ENCODE data around the gene DAB2IP. TPM values are rescaled to one million over a fixed set of nuclear protein-coding genes. Genes with fewer than 3 reads are reported as not detected.
"Not testable (repeated sequence)": the region's sequence is repeated elsewhere in the genome, so short reads cannot be mapped to it uniquely, and the experiment has no call there.

Gene DAB2IP
- total RNA-seq, 1 donor from 2014 or later: 46.0 TPM

- ATAC-seq: no peak
Observed at GRCh38 chr9:121626012-121626411, 25.4 kb upstream of the DAB2IP start.

GRCh38 chr9:121627427-121627826, 24.0 kb upstream of the DAB2IP start:
- ATAC-seq: no peak

GRCh38 chr9:121628401-121628800, 23.0 kb upstream of the DAB2IP start:
- ATAC-seq: no peak

- no peak for ATAC-seq
Observed at GRCh38 chr9:121631115-121631514, 20.3 kb upstream of the DAB2IP start.

GRCh38 chr9:121631978-121632418, 19.4 kb upstream of the DAB2IP start:
- ATAC-seq: no peak

- ATAC-seq: no peak
Observed at GRCh38 chr9:121633119-121633714, 18.2 kb upstream of the DAB2IP start.

GRCh38 chr9:121633736-121634135, 17.7 kb upstream of the DAB2IP start:
- no peak for ATAC-seq

GRCh38 chr9:121634329-121635261, 16.8 kb upstream of the DAB2IP start:
- no peak for ATAC-seq

- no peak for ATAC-seq
Observed at GRCh38 chr9:121635300-121635876, 16.0 kb upstream of the DAB2IP start.

GRCh38 chr9:121636341-121636865, 15.0 kb upstream of the DAB2IP start:
- ATAC-seq: peak; percentile 92

GRCh38 chr9:121636978-121637712, 14.3 kb upstream of the DAB2IP start:
- ATAC-seq: no peak

GRCh38 chr9:121637713-121638220, 13.7 kb upstream of the DAB2IP start:
- no peak for ATAC-seq

GRCh38 chr9:121638399-121638798, 13.0 kb upstream of the DAB2IP start:
- no peak for ATAC-seq

GRCh38 chr9:121638901-121639592, 12.4 kb upstream of the DAB2IP start:
- no peak for ATAC-seq

GRCh38 chr9:121639619-121640018, 11.8 kb upstream of the DAB2IP start:
- no peak for ATAC-seq

GRCh38 chr9:121640076-121640475, 11.4 kb upstream of the DAB2IP start:
- ATAC-seq: peak; percentile 34

- ATAC-seq: no peak
Observed at GRCh38 chr9:121640491-121641223, 10.8 kb upstream of the DAB2IP start.

- no peak for ATAC-seq
Observed at GRCh38 chr9:121641224-121641611, 10.2 kb upstream of the DAB2IP start.

- ATAC-seq: no peak
Observed at GRCh38 chr9:121642758-121643157, 8.7 kb upstream of the DAB2IP start.

GRCh38 chr9:121643473-121643872, 8.0 kb upstream of the DAB2IP start:
- no peak for ATAC-seq

- ATAC-seq: not testable (repeated sequence)
Observed at GRCh38 chr9:121644040-121644439, 7.4 kb upstream of the DAB2IP start.

All from esophagus mucosa (tissue), 1 donor.